HCT116 (cell line): ENCODE measurements around the gene RETSAT.

Experiments
- CTCF ChIP-seq, 3 experiments: fragments of 200-600 bp in 1 of 3; sonication (generic) in 1 of 3; IDR thresholded peaks in 2 of 3; conservative IDR thresholded peaks in 1 of 3; 2 replicates each; pipeline ENCODE4 v1.5.1; 2012 to 2017; ENCODE audit warnings: low read depth in 2 of 3, low read length in 2 of 3, antibody characterized with exemption in 1 of 3, borderline replicate concordance in 1 of 3, control low read depth in 1 of 3, mild to moderate bottlenecking in 1 of 3, mixed read lengths in 1 of 3, mixed run types in 1 of 3, moderate library complexity in 1 of 3; ENCODE audit not compliant: insufficient read depth in 1 of 3
- EZH2phosphoT487 ChIP-seq: fragments of 200-600 bp; IDR thresholded peaks from 2 replicates; pipeline ENCODE4 v1.6.1; 2018; ENCODE audit warnings: antibody characterized with exemption, borderline replicate concordance
- SIN3A ChIP-seq: IDR thresholded peaks from 2 replicates; pipeline ENCODE4 v1.6.1; 2012; ENCODE audit warnings: low read depth

GRCh38 chr2:85344356-85344954 lies 9.9 kb downstream of the RETSAT start:
- TF ChIP-seq CTCF (IDR thresholded peaks at IDR 0.05 in 2 of 3, conservative IDR thresholded peaks at IDR 0.05 in 1 of 3; ENCODE audit: borderline replicate concordance in 1 of 3, insufficient read depth in 1 of 3, low read depth in 2 of 3, low read length in 2 of 3) = no peak
- TF ChIP-seq SIN3A = no peak
- TF ChIP-seq EZH2phosphoT487 = no peak
